Upper lobe of left lung (tissue), 4 donors: ENCODE results near the gene MTHFD1L.
"Not testable (repeated sequence)": the region's sequence is repeated elsewhere in the genome, so short reads cannot be mapped to it uniquely, and the experiment has no call there.

ENCODE experiments used
- CTCF ChIP-seq, 6 experiments: fragments of 450-650 bp in 4 of 6; fragments of 200-600 bp in 2 of 6; sonication (generic) in 2 of 6; IDR thresholded peaks; one replicate each; pipeline ENCODE4 v1.5.1; 2016 to 2019; ENCODE audit warnings: antibody characterized with exemption in 6 of 6
- POLR2A ChIP-seq, 4 donors: fragments of 450-650 bp; IDR thresholded peaks; one replicate each; pipeline ENCODE4 v1.5.1; 2016 to 2017; ENCODE audit warnings: antibody characterized with exemption in 4 of 4, mild to moderate bottlenecking in 2 of 4
- POLR2AphosphoS5 ChIP-seq, 2 donors: sonication (generic); formaldehyde crosslinking; IDR thresholded peaks; one replicate each; pipeline ENCODE4 v1.5.1; 2017; ENCODE audit warnings: antibody characterized with exemption in 2 of 2

- not testable (repeated sequence) for TF ChIP-seq CTCF, POLR2A, POLR2AphosphoS5 (IDR thresholded peaks at IDR 0.05)
Observed at GRCh38 chr6:151125242-151125641, 259.7 kb downstream of the MTHFD1L start.
